ENCODE measurements around the gene GRK5.

GRCh38 chr10:119253433-119254174 is 46.2 kb downstream of the GRK5 start:
- TF ChIP-seq CTCF (IDR thresholded peaks at IDR 0.05), result no peak
- TF ChIP-seq POLR2A (IDR thresholded peaks at IDR 0.05), result no peak
- no peak for TF ChIP-seq EP300 (IDR thresholded peaks at IDR 0.05)
- TF ChIP-seq POLR2AphosphoS5 (IDR thresholded peaks at IDR 0.05), result peak in 1 of 3 donors; percentile 30
